A549 (cell line): ENCODE measurements around the gene AKAP11.

Experiments
- ATOH8 ChIP-seq: fragments of 250-450 bp; sonication (Bioruptor Pico); IDR thresholded peaks from 2 replicates; pipeline ENCODE4 v1.5.0; 2020; ENCODE audit warnings: low read depth, mild to moderate bottlenecking, moderate library complexity
- EP300 ChIP-seq, 2 experiments: fragments of >200 bp; sonication (Bioruptor Twin); formaldehyde crosslinking; IDR thresholded peaks; 2 replicates in 1 of 2; 3 replicates in 1 of 2; pipeline ENCODE4 v1.6.1; 2016 to 2017
- JUNB ChIP-seq: fragments of >200 bp; sonication (Bioruptor Twin); formaldehyde crosslinking; IDR thresholded peaks from 2 replicates; pipeline ENCODE4 v1.6.1; 2016
- KDM1A ChIP-seq: fragments of 200-600 bp; sonication (generic); IDR thresholded peaks from 2 replicates; pipeline ENCODE4 v1.6.1; 2016; ENCODE audit warnings: low read depth, mild to moderate bottlenecking
- NFE2L2 ChIP-seq: fragments of 150-350 bp; conservative IDR thresholded peaks from 2 replicates; pipeline ENCODE4 v1.6.1; 2014; ENCODE audit warnings: low read length
- NPAS2 ChIP-seq: fragments of 250-450 bp; sonication (Bioruptor Pico); IDR thresholded peaks from 2 replicates; pipeline ENCODE4 v1.8.0; 2022; ENCODE audit warnings: mild to moderate bottlenecking, moderate library complexity, borderline replicate concordance
- POLR2A ChIP-seq: IDR thresholded peaks from 2 replicates; pipeline ENCODE4 v1.6.1; 2012; ENCODE audit warnings: mild to moderate bottlenecking, low read length
- RFX5 ChIP-seq: fragments of 450-650 bp; IDR thresholded peaks from 2 replicates; pipeline ENCODE4 v1.7.1; 2014; ENCODE audit warnings: antibody characterized with exemption, mild to moderate bottlenecking, moderate library complexity
- RNF2 ChIP-seq: fragments of 200-600 bp; sonication (generic); IDR thresholded peaks from 2 replicates; pipeline ENCODE4 v1.6.1; 2016; ENCODE audit warnings: low read depth, mild to moderate bottlenecking, antibody characterized with exemption, moderate library complexity, borderline replicate concordance
- TF ChIP-seq, protein P1 (sequence below): fragments of >200 bp; sonication (Bioruptor Twin); formaldehyde crosslinking; IDR thresholded peaks from 3 replicates; pipeline ENCODE4 v1.5.1; 2016

GRCh38 chr13:42239644-42240043 lies 32.3 kb upstream of the AKAP11 start:
- TF ChIP-seq POLR2A: no peak
- TF ChIP-seq, protein P1, sequence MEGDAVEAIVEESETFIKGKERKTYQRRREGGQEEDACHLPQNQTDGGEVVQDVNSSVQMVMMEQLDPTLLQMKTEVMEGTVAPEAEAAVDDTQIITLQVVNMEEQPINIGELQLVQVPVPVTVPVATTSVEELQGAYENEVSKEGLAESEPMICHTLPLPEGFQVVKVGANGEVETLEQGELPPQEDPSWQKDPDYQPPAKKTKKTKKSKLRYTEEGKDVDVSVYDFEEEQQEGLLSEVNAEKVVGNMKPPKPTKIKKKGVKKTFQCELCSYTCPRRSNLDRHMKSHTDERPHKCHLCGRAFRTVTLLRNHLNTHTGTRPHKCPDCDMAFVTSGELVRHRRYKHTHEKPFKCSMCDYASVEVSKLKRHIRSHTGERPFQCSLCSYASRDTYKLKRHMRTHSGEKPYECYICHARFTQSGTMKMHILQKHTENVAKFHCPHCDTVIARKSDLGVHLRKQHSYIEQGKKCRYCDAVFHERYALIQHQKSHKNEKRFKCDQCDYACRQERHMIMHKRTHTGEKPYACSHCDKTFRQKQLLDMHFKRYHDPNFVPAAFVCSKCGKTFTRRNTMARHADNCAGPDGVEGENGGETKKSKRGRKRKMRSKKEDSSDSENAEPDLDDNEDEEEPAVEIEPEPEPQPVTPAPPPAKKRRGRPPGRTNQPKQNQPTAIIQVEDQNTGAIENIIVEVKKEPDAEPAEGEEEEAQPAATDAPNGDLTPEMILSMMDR: no peak
- TF ChIP-seq NPAS2 (CRISPR knock-in tag): no peak
- TF ChIP-seq RNF2: no peak
- no peak for TF ChIP-seq ATOH8 (CRISPR knock-in tag)
- no peak for TF ChIP-seq JUNB
- TF ChIP-seq NFE2L2: no peak
- TF ChIP-seq RFX5: no peak
- TF ChIP-seq KDM1A: no peak
- TF ChIP-seq EP300 (IDR thresholded peaks at IDR 0.05): no peak
